Activated CD8-positive, alpha-beta memory T cell treated with anti-CD3 and anti-CD28 coated beads for 36 hours (primary cell): ENCODE measurements around the gene GINS2. TPM values are rescaled to one million over a fixed set of nuclear protein-coding genes. Genes with fewer than 3 reads are reported as not detected.

Experiments
- CTCF ChIA-PET: fragments of 350-600 bp; sonication (Branson Sonifier 250); formaldehyde crosslinking; loops from one replicate; lab custom pipeline; 2021; ENCODE audit warnings: antibody characterized with exemption; lab: Charles Lee
- POLR2A ChIA-PET: fragments of 350-600 bp; sonication (Branson Sonifier 250); formaldehyde crosslinking; loops from one replicate; lab custom pipeline; 2021; ENCODE audit warnings: antibody characterized with exemption; lab: Charles Lee
- total RNA-seq, 2 experiments: library from RNA; stranded (reverse); gene quantifications; one replicate each; pipeline ENCODE4 v1.2.3, GENCODE V29; 2021

Gene GINS2
- total RNA-seq, 2 experiments from 2014 or later, result 75.6 to 79.0 TPM

DNA sequence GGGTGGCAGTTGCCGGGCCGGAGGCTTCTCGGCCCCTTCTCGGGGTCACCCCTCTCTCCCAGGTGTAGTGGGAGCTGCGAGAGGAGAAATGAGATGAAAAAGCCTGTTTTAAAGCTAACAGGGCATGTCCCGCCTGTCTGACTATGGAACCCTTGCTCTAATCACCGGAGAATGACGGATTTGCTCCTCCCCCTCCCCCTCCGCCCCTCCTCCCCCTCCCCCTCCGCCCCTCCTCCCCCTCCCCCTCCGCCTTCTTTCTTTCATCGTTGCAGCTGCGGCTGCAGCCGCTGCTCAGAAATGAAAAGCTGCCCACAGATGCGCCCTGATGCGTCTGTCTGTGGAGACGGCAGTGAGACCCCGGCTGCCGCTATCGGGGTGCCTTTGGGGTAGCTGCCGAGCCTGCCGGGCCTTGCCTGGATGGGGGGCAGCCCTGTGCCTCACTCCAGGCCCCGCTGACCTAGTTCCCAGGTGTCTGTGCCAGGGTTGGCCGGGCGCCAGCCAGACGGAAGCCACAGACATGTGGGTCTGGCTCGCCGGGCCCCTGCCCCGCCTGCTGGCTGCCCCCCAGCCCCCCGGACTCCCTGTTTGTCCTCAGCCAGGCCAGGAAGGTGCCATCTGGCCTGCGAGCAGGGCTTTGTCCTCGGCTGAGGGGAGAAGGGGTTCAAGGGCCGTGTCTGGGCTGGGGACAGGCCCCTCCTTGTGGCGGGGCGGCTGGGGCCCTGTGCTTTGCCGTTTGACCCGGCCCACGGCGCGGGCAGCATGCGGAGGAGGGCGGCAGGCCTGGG, 37.7 kb downstream of the GINS2 start:
- ChIA-PET POLR2A (no interaction called here), CTCF (no interaction called here)

DNA sequence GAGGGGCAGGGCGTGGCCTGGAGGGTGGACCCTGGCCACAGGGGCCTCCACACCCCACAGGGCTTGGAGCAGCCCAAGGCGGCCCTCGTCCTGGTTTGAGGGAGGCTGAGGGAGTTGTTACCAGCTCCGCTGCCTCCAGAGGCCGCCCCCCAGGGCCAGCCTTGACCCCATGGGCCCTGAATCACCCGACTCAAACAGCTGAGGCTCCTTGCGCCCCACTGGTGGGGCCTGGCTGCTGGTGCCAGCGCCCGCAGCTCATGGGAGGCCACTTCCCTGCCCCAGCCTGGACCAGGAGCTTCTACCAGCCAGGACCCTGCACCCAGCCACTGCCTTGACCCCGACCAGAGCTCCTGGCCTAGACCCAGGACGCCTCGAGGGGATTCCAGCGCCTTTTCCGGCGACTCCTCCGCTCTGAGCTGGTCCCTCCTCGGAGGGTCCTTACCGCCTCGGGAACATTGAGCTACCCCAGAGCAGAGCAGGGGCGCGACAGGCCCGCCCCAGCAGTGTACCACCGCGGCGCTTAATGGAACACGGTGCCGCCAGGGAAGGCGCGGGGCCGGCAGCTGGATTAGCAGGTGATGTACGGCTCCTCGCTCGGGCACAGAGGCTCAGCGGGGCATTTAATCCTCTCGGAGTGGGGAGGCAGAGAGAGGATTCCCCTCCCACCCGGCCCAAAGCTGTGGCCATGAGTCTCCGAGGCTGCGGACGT, 38.5 kb downstream of the GINS2 start:
- POLR2A ChIA-PET, result no interaction called here
- CTCF ChIA-PET, result interaction anchor here (1.9 kb wide), 1 partner anchor 13 kb away, joined by 4 read pairs; no protein-coding TSS in a partner anchor

DNA sequence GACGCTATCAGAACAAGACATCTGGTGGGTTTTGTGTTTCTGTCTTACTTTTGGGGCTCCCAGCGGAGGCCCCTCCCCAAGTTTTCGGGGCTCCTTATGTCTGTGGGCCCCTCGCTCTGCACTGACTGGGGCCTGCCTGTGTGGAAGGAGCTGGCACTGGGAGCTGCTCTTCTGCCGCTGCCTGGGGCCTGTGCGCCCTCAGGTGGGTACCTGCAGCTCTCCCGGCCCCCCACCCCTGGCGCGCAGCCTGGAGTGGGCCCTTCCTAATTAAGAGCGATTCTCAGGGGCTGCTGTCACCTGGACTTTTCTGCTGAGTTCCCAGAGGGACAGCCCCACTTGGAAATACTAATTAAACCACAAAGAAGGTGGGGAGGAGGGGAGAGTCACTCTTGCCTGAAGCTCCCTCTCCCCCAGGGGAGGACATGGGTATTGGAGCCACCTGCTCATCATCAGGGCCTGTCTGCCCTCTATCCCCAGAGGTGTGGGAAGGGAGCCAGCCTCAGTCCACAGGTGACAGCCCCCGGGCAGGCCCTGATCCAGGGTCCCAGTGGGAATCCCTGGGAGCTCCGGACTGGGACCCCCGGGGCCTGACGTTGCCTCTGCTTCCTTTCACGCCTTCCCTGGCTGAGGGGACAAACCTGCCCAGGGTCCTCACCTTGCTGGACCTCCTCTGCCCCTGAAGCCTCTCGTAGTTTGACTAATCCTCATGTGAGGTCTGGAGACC, 39.2 kb downstream of the GINS2 start:
- POLR2A ChIA-PET, result no interaction called here
- CTCF ChIA-PET, result interaction anchor here (0.6 to 1.9 kb wide), 3 partner anchors 9 to 109 kb away, joined by 3 to 7 read pairs (median 4); no protein-coding TSS in a partner anchor

- POLR2A ChIA-PET, result no interaction called here
- CTCF ChIA-PET, result interaction anchor here (0.6 to 1.9 kb wide), 3 partner anchors 10 to 110 kb away, joined by 3 to 7 read pairs (median 4); no protein-coding TSS in a partner anchor
Measured at GRCh38 chr16:85648805-85649204, 39.9 kb downstream of the GINS2 start.

GRCh38 chr16:85648070-85648714, 40.6 kb downstream of the GINS2 start:
- CTCF ChIA-PET, result interaction anchor here (1.7 kb wide), 1 partner anchor 11 kb away, joined by 7 read pairs; no protein-coding TSS in a partner anchor

GRCh38 chr16:85646976-85647375, 41.8 kb downstream of the GINS2 start:
- CTCF ChIA-PET, result no interaction called here
- POLR2A ChIA-PET, result no interaction called here

More at GRCh38 chr16:85648070-85648714, 40.6 kb downstream of the GINS2 start:
- POLR2A ChIA-PET, result no interaction called here

DNA sequence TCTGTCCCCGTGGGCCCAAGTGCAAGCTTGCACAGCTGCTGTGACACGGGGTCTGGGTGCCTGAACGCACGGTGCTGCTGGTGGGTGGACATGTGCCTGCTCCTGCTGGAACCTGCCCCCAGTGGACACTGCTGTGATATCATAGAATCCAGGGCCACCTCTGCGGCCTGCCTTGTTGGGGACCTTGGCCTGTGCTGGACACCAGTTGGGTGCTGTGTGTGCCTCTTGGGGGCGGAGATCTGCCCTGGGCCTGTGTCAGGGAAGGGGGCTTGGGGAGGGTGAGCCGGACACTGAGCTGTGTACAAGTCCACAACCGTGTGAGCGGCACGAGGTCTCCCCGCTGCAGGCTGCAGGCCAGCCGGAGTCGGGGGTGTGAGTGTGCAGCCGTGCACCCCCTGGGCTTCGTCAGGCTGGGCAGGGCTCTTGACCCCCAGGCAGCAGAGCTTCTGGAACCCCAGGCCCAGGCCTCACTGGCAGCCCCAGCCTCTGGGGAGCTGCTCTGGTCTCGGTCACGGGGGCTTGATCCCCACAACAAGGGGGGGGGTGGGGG, 42.3 kb downstream of the GINS2 start:
- POLR2A ChIA-PET, result no interaction called here

GRCh38 chr16:85645021-85645589, 43.6 kb downstream of the GINS2 start:
- CTCF ChIA-PET, result no interaction called here
- POLR2A ChIA-PET, result no interaction called here

More for the DNA sequence above, 42.3 kb downstream of the GINS2 start:
- CTCF ChIA-PET, result no interaction called here

- POLR2A ChIA-PET, result no interaction called here
- CTCF ChIA-PET, result interaction anchor here (0.6 kb wide), 1 partner anchor 48 kb away, joined by 3 read pairs; no protein-coding TSS in a partner anchor
Measured at GRCh38 chr16:85644093-85644712, 44.6 kb downstream of the GINS2 start.

DNA sequence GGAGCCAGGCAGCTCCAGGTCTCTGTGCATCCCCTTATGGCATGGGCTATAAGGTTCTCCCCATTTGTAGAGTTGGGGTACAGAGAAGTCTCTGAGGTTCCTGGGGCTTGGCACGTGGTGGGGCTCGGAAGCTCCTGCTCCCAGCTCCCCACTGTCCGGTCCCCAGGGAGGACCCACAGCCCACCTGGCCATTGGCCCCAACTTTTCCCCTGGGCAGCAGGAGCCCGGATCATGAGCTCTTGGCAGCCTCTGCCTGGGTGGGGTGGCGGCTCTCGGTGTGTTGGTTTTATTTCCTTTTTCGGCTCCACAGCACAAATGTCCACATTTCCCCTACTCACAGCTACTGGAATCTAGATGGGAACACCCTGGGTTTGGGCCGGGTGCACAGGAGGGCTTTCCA, 45.1 kb downstream of the GINS2 start:
- ChIA-PET POLR2A (no interaction called here), CTCF (no interaction called here)

DNA sequence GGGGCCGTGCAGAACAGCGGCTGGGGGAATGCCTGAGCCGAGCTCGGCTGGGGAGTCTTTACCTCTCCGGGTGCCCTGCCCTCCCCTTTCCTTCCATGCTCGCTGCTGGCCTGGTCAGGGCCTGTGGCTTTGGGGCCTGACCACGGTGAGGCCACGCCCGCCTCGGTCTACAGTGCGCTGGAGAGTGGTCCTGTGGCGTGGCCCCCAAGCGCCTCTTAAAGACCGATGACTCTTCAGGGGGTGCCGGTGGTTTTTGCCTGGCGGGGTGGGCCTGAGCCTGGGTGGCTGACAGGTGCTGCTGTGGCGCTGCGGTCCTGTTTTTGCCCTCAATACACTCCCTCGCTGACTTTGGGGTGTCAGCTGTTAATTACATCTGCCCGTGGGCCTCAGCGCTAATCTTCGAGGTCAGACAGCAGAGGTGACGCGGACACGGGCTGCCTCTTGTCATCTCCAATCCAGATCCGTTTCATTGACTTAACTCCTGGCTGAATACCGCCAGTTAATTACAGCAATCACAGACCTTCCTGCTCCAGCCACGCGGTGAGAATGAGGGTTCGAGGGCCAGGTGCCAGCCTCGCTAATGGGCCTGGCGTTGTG, 45.9 kb downstream of the GINS2 start:
- CTCF ChIA-PET, result interaction anchor here (0.6 kb wide), 1 partner anchor 68 kb away, joined by 3 read pairs; no protein-coding TSS in a partner anchor
- POLR2A ChIA-PET, result no interaction called here

DNA sequence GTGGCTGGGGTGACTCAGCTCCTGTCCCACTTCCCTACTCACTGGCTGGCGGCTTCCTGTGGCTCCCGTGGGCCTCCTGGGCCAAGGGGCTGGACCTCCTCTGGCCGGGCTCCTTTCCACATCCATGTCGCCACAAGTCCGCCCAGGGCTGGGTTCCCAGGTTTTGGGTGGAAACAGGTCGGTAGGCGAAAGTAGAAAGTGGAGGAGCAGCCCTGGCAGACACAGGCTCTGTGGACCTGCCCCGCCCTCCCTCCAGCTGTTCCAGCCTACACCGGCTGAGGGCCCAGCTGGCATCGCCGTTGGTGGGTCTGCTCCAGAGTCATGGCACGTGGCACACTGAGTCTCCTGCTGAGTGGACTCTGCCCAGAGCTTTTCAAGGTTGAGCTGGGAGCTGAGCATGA, 47.0 kb downstream of the GINS2 start:
- POLR2A ChIA-PET, result no interaction called here
- CTCF ChIA-PET, result no interaction called here

DNA sequence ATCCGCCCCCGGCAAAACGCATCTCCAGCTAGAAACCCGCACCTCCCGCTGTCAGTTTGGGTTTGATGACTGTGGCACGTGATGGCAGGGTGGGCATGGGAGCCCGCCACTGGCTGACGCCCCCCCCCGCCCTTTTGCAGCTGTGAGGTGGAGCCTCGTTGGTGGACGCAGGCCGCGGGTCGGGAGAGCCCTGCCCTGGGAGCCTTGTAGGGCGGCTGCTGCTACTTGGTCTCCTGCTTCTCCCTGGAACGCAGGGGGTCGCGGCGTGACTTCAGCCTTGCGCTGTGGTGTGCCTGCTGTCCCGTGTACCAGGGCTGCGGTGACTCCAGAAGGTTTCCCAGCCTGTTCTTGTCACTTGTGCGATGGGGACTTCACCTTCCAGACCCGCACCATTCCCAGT, 47.4 kb downstream of the GINS2 start:
- ChIA-PET POLR2A (no interaction called here), CTCF (no interaction called here)

DNA sequence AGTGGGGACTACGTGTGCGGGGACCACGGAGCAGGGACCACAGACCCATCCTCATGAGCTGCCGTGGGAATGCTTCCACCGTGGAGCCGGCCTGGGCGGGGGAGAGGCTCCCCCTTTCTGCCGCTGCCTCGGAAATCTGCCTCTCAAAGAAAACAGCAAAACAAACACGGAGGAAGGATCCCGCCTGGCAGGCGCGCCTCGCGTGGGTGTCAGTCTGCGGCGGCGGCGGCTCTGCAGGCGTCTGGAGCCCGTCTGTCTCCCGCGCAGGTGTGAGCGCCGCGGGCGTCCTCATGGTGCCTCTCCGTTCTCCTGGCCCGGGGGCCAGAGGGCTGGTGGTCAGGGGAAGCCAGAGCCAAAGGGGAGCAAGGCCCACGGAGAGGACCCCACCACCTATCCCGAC, 48.2 kb downstream of the GINS2 start:
- ChIA-PET CTCF (no interaction called here), POLR2A (no interaction called here)

DNA sequence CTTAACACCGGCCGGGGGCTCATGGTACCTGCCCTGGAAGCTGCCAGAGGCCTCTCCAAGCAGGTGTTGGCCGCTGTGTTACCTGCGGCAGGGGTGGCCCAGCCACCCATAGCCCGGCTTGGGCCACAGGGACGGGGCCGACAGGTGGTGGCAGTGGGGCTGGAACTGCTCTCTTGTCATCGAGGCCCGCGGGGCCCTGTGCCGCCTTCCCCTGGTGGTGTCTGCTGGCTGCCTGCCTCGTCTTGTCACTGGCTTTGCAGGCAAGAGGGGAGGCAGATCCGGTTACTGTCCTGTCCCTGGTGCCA, 48.5 kb downstream of the GINS2 start:
- ChIA-PET POLR2A (no interaction called here), CTCF (no interaction called here)

DNA sequence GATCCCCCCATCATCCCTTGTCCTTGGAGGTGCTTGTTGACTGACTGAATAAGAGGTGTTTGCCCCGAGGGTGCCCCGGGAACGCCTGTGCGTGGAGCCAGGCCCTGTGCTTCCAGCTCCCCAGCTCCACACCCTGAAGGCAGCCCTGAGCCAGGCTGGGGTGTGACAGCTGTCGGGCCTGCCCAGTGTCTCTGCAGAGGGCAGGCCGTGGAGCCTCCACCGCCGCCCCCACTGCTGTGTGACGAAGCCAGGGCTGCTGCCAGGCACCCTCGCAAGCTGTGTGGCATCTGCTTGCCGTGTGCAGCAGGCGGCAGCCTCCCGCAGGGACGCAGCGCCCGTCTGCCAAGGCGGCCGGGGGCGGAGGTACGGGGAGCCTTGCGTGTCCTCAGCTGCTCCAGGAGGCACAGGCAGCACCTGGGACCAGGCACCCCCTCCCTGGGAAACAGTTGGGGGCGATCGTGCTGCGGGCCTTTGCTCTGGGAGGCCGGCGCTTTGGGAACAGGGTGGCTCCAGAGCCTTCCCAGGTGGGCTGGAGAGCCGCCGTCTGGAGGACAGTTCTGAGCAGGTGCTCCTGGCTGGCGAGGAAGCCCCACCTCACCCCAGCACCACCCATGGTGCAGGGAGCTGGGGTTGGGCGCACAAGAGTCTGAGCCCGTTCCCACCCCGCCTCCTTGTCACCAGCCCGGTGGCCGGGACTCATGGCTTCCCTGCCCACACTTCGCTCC, 49.1 kb downstream of the GINS2 start:
- CTCF ChIA-PET, result no interaction called here
- POLR2A ChIA-PET, result no interaction called here

DNA sequence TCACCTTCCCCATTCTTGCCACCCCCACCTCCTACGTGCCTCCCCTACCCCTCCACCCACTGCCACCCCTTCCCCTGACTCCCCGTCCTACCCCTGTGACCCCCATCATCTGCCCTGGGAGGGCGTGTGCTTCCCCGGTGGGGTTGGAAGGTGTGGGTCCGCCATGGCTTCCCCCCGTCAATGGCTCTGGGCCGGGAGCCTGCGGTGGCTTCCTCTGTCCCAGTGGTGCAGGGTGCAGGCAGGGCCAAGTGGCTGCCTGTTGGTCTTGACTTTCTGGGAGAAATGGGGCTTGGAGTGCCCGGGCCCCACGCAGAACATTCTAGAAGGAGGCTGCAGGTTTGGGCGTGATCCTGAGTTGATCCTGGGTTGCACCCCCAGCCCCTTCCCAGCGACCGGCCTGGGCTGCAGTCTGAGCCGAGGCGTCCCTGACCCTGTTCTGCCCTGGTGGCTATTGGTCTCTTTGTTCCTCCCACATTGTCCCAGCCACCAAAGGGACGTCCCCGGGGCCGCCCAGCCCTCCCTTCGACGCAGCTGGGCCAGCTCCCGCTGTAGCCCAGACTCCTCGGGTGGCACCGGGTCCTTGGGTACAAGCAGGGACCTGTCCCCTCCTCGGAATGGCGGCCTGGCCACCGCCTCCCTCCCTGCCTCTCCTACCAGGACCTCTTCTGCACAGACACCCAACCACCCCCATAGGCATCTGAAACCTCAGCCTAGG, 49.9 kb downstream of the GINS2 start:
- ChIA-PET POLR2A (no interaction called here), CTCF (no interaction called here)
